Measurements from ENCODE around the gene MRPS2.
A peak's percentile ranks its signal among the peaks of the same experiment; 100 is the strongest.

The MRPS2 gene

DNA sequence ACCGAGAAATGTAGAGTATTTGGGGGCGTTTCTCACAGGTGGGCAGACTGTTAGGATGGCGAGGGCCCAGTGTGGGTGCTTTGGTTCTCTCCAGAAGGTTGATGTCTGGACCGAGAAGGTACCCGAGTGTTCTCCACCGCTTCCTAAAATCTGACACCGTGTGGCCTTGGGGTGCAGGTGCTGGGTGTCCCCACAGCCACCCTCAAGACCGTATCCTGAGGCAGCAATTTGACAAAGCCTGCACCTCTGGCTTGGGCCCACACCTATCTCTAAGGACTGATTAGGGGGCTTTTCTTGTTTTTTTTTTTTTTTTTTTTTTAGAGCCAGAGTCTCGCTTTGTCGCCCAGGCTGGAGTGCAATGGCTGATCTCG is 19.6 kb upstream of the MRPS2 start:
- no peak for DNase-seq

DNA sequence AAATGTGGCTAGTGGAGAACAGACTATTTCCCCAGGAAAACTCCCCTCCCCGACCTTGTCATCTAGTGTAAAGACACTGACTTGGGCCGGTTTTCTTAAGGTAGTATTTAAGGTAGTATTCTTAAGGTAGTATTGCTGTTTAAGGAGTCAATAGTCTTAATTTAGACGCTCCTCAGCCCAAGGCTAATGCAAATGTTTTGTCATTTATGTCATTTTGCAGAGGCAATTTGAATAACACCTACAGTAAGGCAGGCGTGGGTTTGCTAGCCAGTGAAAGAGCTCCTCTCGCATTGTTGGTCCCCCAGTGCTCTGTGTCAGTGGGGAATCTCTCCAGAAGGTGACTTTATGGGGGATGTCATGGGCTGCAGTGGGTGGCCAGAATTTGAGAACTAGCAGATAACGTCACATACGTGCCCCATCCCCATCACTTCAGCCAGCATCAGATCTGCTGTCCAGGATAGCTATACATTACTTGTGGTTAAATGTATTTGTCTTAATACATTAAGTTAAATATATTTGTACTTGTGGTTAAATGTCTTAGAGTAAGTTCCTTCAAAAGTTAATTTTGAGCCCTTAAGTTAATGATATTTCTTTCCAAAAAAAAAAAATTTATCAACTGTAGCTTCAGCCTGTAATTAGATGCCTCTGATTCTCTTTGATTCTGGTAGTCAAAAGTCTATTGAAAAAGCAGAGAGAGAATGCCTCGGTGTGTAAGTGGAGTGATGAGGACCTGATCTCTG is 18.3 kb upstream of the MRPS2 start:
- DNase-seq, result no peak

DNA sequence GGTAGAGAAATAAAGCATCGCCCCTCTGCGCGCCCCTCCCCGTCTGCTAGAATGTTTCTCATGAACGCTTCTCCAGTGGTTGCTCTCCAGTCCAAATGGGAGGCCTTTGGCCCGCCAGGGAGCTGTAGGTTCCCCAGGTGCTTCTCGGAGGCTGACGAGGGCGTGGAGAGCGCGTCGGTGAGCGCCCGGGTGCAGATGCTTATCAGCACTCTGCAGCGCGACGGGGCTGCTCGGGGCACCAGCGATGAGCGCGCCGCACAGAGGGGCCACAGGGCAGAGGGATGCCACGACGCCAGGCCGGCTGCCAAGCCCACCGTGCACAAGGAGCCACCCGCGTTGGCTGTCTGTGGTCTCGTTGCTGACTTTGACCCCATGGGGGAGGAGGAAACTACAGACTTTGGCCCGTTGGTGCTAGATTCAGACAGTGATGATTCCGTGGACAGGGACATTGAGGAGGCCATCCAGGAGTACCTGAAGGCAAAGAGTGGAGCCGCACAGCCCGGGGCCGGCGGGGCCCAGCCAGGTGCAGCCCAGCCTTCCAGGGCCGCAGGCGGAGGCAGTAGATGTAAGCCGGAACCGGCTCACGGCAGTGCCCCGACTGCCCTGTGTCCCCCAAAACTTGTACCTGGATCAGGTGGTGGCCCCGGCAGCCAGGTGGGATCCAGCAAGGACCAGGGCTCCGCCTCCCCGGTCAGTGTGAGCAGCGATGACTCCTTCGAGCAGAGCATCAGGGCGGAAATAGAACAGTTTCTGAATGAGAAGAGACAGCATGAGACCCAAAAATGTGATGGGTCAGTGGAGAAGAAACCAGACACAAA is 15.8 kb upstream of the MRPS2 start:
- DNase-seq, result no peak

DNA sequence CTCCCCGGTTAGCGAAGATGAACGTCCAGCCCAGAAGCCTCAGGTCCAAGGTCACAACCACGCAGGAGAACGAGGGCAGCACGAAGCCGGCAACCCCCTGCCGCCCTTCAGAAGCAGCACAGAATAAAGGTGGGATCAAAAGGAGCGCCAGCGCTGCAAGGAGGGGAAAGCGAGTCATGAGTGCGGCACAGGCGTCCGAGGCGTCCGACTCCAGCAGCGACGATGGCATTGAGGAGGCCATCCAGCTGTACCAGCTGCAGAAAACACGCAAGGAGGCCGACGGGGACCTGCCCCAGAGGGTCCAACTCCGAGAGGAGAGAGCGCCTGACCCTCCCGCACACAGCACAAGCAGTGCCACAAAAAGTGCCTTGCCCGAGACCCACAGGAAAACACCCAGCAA is 15.1 kb upstream of the MRPS2 start:
- DNase-seq, result no peak

DNA sequence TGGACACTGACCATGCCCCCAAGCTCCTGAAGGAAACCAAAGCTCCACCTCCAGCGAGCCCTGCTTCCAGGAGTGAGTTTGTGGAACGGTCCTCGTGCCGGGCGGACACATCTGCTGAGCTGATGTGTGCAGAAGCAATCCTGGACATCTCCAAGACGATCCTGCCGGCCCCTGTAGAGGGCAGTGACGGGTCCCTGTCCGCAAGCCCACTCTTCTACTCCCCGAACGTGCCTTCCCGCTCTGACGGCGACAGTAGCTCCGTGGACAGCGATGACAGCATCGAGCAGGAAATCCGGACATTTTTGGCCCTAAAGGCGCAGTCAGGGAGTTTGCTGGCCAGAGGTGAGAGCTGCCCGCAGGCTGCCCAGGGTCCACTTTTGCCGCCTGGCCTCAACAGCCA is 14.7 kb upstream of the MRPS2 start:
- no peak for DNase-seq

DNA sequence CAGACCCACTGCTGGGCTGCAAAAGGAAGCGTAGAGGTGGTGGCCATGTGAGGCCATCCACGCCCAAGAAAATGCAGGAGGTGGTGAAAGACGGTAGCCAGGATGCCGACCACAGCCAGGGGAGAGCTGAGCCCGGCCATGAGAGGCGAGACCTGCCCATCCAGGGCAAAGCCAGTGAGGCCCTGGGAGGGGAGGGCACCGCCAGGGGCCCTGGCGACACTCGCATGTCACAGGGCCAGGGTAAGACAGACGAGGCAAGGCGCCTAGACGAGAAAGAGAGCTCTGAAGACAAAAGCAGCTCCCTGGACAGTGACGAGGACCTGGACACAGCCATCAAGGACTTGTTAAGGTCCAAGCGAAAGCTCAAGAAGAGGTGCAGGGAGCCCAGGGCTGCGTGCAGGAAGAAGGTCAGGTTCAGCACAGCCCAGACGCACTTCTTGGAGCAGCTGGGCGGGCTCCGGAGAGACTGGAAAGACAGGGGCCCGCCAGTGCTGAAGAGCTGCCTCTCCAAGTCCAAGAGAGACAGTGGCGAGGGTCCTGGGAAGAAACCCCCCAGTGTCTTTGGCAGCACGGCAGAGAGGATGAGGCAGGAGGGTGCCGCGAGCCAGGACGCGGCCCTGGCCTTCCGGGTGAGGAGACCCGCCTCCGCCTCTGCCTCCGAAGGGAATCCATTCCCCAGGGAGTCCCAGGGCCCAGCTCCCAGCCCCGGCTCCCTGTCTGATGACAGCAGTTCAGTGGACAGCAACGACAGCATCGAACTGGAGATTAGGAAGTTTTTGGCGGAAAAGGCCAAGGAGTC is 14.0 kb upstream of the MRPS2 start:
- no peak for DNase-seq

DNA sequence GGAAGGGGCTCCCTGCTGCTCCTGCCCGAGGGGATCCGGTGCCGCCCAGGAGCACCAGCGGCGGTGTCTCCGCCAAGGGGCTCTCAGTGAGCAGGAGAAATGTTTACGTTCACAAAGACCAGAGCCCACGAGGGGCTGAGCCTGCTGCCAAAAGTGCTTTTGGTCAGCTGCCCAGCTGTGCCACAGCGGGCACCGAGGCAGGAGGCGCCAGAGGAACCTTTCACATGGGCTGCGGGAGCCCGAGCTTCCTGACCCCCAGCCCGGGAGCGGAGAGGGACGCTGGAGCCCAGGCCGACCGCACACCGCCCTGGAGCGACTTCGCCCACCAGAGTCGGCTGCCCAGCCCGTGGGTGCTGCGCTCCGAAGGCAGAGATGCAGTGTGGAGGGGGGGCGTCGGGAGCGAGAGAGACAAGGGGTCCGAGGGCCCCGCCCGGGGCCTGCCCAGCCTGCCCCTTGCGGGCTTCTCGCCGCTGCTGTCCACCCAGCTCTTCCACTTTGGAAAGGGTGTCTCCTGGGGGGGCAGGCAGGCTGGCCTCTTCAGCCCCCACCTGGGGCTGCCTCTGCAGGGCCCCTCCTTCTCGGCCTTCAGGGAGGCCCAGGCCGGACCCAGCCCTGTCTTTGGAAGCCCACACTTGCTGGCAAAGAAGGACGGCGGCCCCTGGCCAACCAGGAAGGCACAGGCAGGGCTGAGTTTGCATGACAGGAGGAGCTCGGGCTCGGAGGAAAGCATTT is 13.0 kb upstream of the MRPS2 start:
- DNase-seq, result no peak

DNA sequence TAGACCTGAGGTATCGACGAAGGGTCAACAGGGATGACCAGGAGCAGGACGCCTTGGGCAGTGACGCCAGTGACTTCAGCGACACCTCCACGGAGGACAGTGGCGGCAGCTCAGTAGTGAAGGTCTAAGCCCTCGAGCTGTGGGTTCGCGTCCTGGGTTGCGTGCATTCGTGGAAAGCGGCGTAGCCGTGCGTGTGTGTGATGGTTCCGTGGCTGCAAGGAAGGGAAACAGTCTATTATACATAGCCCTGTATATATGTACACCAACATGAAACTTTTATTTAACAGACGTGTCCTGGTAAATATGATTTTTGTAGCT is 12.5 kb upstream of the MRPS2 start:
- no peak for DNase-seq

DNA sequence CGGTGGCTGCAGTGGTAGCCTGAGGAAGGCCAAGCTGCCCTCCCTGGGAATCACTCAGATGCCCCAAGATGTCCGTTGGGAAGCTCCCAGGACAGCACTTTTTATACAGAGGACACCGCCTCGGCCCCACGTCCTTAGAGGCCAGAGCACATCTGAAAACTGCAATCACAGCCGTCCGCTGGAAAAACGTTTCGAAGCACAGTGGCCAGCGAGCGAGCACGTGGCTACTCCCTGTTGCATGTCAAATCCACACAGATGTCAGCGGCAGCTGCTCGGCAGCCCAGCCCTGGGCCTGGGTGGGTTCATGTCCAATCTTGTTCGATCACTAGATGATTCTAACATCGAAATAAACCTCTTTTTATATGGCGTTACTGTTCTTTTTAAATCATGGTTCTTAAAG is 12.0 kb upstream of the MRPS2 start:
- no peak for DNase-seq

DNA sequence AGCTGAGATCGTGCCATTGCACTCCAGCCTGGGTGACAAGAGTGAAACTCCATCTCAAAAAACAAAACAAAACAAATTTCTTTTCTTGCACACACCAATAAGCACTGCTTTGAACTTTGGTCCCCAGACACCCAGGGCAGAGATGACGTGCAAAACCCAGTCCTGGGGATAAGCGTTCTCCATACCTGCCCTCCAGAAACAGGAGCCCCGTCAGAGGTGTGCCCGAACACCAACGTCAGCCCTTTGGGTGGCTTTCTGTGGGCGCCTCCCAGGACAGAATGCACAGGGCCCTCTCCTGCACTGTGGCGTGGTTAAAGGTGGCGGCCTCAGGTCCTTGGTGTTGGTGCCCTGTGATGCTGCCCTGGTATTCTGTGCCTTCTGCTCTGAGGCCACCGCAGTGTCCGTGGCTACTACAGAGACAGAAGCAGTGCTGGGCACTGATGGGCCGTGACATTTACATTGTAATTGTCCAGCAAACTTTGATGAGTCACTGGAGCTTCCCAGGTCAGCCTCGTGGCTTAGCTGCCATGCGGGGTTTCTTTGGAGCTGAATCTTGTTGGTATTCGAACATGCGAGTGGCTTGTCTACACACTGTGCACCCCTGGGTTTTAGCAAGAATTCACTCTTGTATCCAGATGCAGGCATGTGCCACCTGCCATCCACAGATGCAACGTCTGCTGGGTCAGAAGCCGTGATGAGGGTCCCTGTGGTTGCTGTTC is 11.1 kb upstream of the MRPS2 start:
- no peak for DNase-seq

DNA sequence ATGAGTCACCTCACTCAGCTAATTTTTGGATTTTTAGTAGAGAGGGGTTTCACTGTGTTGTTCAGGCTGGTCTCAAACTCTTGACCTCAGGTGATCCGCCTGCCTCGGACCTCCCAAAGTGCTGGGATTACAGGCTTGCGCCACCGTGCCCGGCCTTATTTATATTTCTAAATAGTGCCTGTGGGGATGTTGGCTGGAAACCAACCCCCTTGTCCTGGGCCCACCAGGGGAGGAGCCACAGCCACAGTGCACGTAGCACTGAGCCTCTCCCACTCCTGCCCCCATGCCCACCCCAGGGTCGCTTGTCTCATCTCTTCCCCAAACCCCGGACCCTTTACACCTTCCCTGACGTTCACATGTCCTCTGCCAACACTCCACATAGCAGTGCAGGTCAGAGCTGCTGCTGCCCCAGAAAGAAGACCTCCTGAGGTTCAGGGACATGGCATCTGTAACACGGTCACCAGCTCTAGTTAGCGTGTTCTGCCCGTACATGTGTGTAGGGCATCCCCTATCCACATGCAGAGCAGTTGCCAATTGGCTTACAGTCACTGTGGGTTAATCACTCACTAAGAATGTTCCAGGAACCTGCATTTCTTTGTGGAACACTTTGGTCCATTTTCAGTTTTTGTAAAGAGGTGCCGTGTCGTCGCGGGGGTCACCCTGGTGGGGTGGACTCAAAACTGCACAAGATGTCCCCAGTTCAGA is 10.2 kb upstream of the MRPS2 start:
- no peak for DNase-seq

DNA sequence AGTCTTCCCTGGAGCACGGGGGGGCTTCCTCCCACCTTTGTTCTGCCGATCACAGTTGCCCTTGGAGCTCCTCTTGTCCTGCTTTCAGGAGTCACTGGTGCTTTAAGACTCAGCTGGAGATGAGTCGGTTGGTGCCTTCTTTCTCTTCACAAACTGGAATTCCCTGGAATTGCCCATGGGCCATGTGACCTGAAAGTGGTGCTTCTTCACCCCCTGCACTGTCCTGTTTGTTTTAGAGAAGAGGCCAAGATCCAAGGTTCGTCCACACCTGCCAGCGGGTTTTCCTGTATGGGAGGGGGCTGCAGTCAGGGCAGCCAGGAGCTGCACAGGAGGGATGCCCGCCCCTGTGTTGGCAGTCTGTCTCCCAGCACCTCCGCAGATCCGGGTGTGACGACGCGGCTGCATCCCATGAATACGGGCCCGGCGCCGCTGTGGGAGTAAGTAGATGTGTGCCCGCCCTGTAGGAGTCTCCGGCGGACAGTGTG is 9.5 kb upstream of the MRPS2 start:
- DNase-seq, result no peak

DNA sequence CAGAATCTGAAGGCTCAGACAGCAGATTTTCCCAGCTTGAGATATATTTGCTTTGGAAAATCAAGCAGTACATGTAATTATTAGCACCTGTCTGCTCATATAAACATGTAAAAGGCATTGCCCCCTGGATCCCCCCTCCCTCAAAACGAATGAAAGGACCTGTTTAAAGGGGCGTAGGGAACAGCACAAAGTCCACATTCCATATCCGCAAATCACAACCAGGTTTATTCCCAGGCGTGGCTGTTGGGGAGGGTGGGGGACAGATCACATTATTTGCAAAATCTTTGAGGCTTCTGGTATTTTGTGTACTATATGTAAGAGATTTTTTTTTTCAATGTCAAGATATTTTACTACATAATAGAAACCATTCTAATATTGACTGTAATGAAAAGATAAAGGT is 8.7 kb upstream of the MRPS2 start:
- DNase-seq, result no peak

DNA sequence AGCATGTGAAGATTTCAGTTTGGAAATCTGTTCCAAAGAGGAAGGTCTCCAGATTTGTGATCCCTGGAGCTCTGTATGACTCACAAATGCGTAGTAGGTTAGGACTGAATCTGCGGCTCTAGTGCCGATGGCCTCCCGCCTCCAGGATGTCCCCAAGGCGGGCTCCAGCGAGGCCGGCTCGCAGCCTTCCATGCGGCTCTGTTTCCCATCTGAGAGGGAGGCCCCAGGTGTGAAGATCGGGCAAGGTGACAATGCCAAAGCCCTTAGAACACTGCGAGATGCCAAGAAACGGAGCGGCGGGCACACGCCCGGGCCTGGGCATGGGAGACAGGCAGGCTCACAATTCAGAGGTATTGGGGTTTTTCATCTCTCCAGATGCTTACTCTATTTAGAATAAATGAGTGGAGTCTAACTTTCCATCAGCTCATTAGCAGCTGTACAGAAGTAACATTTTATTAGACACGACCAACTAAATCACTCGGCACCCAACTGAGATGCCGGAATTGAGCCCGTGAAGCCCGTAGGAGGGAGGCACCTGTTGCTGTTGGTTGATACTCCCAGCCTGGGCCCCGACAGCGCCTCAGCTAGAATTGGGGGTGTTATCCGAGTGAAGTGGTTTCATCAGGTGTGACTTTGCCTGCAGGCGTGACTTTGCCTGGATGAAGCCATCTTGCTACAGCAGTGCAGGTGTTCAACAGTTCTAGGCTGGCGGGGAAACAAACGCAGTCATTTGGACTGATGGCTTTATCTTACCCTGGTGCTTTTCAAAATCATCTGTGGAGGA is 7.4 kb upstream of the MRPS2 start:
- DNase-seq, result no peak

DNA sequence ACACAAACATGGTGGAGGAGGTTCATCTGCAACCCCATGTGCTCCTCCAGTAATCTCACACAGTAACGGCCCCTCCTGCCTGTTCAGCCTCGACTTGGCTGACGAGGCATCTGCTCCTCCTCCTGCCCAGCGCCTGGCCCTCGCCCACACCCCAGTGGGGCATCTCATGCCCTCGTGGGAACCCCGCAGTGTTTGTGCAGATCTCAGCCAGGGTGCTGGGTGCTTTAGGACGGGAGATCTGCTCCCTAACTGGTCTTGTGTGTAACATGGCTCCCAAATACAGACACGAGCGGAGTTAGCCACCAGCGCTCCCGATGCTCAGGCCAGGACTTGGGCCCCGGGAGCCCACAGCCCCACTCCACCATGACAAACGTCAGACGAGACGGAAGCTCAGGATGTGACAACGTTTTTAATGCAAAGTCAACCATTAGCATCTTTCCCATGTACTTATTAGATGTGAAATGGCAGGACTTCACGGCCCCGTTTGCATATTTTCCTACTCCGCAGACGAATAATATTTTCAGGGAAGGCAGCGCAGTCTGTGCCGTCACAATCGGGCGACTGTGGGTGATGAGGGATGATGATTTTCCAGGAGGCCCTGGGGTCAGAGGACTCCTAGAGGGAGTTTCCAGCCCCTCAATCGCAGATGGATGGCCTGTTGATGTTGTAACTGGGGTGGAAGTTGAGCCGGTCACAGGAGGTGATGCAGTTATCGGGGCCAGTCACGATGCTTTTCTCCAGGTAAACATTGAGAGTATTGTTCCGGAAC is 5.5 kb upstream of the MRPS2 start:
- no peak for DNase-seq

DNA sequence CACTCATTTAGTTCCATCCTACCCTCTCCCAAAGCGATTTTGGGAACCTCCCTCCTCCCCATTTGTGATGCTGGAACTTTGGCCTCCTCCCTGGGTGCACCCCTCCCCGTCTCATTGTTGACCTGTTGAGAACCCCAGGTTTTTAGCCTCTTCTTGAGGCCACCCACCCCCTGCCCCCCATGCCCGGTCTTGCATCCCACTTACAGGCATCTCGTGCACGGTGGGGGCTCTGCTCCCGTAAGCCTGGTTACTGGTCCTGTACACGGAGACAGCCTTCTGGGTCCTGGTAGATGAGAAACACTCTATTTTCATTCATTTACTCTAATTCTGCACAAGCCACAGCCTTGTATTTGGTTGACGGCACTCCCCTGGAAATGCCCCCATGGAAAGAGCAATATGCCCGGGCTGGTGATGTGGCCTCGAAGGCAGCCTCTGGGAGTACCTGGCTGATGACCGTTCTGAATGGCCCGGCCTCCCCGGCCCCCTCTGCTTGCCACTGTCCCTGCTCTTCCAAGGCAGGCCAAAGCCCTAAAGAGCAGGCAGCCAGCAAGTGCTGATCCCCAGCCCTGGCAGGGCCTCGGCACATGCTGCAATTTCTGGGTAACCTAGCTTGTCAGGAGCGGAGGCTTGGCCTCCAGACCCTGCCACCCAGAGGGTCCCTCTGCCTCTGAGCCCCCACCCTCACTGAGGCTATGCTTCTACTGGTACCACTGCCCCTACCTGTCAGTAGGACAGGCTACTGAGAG is 1.9 kb upstream of the MRPS2 start:
- DNase-seq, result no peak

DNA sequence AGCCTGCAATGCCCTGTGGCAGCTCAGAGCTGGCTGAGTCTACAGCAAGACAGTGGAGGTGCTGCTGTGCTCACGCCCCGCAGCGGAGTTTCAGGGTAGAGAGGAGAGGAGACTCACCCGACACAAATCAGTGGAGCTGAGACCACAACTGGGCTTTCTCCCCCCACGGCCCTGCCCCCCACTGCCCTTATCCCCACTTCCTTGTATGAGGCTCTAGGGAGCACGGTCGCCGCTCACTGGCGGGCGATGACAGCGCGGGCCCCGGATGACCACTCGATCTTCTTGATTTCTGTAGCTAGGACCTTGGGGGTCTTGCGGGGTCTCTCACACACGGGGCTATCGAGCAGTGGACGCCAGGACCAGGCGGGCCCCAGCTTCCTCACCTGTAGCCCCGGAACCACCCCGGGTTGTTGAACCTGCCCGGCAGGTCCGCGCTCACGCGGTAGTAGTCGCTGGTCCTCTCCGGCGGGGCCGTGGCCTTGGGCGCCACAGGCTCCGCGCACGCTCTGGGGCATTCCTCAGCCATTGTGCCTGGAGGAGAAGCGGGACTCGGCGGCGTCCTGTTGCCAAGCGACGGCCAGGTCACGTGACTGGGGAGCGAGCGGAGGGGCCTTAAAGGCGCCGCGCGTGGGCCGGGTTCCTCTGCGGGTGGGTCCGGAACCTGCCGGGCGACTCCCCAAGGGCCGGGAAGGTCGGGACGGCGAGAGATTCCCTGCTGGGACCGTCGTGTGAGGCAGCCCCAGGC is 984 bp upstream of the MRPS2 start:
- DNase-seq, result peak; percentile 88 to 89

DNA sequence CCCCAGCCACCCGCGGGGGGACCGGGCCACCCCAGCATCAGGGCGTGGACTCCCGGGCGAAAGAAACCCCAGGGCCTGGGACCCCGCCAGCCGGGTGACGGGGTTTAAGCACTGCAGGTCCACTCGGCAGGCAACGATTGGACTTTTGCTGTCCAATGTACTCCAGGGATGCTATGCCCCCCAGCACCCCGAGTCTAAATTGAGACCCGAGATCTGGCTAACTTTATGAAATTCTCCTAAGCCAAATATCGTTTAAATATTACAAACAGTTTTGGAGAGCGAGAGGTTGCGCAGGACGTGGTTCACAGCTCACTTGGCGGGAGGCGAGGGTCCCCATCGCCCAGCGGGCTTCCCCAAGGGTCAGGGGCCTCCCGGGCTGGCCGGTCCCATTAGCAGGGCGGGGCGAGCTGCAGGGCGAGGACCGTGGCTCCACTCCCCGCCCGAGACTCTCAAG is 384 bp upstream of the MRPS2 start:
- no peak for DNase-seq

Measured in inflammatory macrophage (primary cell).